ENCODE data around the gene MCEMP1. TPM values are rescaled to one million over a fixed set of nuclear protein-coding genes. Genes with fewer than 3 reads are reported as not detected.

Gene MCEMP1
- total and polyA plus RNA-seq, 7 donors, result 0.18 to 0.54 (median 0.28) TPM; not detected in 1

DNA sequence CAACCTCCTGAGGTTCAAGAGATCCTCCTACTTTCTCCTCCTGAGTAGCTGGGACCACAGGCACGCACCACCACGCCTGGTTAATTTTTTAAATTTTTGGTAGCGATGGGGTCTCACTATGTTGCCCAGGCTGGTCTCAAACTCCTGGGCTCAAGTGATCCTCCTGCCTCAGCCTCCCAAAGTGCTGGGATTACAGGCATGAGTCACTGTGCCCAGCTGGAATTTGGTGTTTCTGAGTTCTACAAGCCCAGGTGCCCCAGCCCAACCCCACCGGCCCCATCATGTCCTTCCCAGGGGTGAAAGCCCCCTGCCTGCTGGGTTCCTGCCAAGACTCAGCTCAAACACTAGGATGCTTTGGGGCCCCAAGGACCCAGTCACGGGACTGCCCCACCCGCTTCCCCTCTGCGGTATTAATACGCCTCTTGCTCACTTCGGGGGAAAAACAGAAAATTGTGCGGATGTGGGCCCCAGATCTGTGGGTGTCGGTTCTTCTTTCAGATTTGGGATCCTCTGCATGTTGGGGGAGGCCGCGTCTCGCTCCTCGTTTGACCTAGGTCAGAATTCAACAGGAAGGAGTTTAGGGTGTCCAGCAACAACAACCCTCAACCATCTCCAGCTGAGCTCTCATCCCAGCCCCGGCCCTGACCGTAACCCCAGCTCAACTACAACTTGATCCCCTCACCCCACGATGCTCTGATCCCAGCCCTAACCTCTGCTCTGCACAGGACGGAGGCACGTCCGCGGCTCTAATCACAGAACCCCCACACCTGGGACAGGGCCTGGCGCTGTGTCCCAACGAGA, 28.7 kb downstream of the MCEMP1 start:
- intact Hi-C loops (cut with DNase I), result no loop called here
- H3K9me3 ChIP-seq, result no peaks in the 10 kb centered on the region
- no peak overlapping the region for H3K27ac ChIP-seq
- TF ChIP-seq, protein P1, sequence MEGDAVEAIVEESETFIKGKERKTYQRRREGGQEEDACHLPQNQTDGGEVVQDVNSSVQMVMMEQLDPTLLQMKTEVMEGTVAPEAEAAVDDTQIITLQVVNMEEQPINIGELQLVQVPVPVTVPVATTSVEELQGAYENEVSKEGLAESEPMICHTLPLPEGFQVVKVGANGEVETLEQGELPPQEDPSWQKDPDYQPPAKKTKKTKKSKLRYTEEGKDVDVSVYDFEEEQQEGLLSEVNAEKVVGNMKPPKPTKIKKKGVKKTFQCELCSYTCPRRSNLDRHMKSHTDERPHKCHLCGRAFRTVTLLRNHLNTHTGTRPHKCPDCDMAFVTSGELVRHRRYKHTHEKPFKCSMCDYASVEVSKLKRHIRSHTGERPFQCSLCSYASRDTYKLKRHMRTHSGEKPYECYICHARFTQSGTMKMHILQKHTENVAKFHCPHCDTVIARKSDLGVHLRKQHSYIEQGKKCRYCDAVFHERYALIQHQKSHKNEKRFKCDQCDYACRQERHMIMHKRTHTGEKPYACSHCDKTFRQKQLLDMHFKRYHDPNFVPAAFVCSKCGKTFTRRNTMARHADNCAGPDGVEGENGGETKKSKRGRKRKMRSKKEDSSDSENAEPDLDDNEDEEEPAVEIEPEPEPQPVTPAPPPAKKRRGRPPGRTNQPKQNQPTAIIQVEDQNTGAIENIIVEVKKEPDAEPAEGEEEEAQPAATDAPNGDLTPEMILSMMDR (IDR thresholded peaks at IDR 0.05), result no peak
- DNase-seq, result peak in 1 of 2 donors; percentile 63
- no peaks in the 10 kb centered on the region for H3K4me1 ChIP-seq
- no peak overlapping the region for H3K4me3 ChIP-seq
- ATAC-seq, result no peak
- WGBS, 3 donors, result 48 to 54% (median 48%) methylated on average over 24 of the region's 24 CpGs
- no peaks in the 10 kb centered on the region for H3K36me3 ChIP-seq (ENCODE audit: insufficient read depth in 1 of 2, low read depth in 1 of 2)
- peaks cover 0 to 22% (median 3%) of the 10 kb centered on the region in 3 donors for H3K27me3 ChIP-seq (ENCODE audit: insufficient read depth in 3 of 3, low read length in 2 of 3)

DNA sequence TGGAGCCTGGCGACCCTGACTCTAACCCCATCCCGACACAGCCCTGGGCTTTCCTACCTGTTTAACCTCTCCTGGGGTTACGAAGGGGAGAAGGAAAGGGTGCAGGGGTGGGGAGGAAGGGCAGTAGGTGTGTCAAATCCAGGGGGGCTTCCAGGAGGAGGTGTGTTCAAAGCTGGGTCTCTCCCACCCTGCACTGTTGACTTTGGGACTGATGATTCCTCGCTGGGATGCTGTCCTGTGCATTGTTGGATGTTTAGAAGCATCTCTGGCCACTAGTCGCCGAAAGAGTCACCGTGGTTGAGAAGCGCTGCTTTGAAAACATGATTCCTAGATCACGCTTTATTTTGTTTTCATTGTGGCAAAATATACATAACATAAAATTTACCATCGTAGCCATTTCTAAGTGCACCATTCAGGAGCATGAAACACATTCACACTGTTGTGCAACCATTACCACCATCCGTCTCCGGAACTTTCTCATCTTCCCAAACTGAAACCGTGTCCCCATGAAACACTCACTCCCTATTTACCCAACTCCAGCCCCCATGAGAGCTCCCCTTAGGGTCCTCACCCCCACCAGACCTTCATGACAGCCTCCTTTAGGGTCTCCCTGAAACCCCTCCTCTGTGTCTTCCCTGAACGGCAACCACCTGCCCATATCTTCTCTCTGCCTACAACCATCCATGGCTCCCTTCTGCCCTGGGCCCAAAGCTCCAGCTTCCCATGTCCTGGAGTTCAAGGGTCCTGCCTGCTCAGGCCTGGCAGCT, 29.5 kb downstream of the MCEMP1 start:
- no peaks in the 10 kb centered on the region for H3K4me1 ChIP-seq
- peaks cover 0 to 14% (median 3%) of the 10 kb centered on the region in 3 donors for H3K27me3 ChIP-seq (ENCODE audit: insufficient read depth in 3 of 3, low read length in 2 of 3)
- no peak overlapping the region for H3K4me3 ChIP-seq
- DNase-seq (no peak), ATAC-seq (no peak)
- WGBS, 3 donors, result 67 to 74% (median 70%) methylated on average over 14 of the region's 14 CpGs
- no peaks in the 10 kb centered on the region for H3K36me3 ChIP-seq (ENCODE audit: insufficient read depth in 1 of 2, low read depth in 1 of 2)
- H3K9me3 ChIP-seq, result no peaks in the 10 kb centered on the region
- no peak overlapping the region for H3K27ac ChIP-seq
- intact Hi-C loops (cut with DNase I), result no loop called here
- TF ChIP-seq, protein P1 (IDR thresholded peaks at IDR 0.05), result no peak

DNA sequence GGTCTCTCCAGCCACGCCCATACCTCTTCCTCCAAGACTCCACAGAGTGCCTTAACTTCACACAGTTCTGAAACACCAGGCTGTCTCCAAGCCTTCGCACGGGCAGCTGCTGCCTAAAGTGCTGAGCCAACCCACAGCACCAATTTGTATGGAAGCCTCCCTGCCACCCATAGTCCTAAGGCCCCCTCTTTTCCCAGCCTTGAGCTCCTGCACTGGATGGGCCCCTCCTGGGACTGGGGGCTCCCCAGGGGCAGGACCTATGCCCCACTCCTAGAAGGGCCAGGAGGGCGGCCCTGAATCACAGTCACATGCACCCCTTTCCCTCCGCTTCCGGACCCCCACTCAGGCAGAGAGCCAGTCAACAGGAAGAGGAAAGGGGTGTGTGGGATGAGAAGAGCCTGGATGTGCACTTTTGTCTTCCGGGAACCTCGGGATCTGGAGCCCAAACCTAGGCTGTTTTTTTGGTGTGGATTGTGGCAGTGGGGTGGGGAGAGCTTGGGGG, 30.1 kb downstream of the MCEMP1 start:
- H3K36me3 ChIP-seq (ENCODE audit: insufficient read depth in 1 of 2, low read depth in 1 of 2), result no peaks in the 10 kb centered on the region
- TF ChIP-seq, protein P1 (IDR thresholded peaks at IDR 0.05), result no peak
- intact Hi-C loops (cut with DNase I), result no loop called here
- 37 to 53% (median 45%) methylated on average over 8 of the region's 8 CpGs for WGBS, 3 donors
- H3K27ac ChIP-seq, result no peak overlapping the region
- no peak overlapping the region for H3K4me3 ChIP-seq
- no peak for DNase-seq
- H3K9me3 ChIP-seq, result no peaks in the 10 kb centered on the region
- ATAC-seq, result no peak
- peaks cover 0 to 11% (median 3%) of the 10 kb centered on the region in 3 donors for H3K27me3 ChIP-seq (ENCODE audit: insufficient read depth in 3 of 3, low read length in 2 of 3)
- H3K4me1 ChIP-seq, result no peaks in the 10 kb centered on the region

DNA sequence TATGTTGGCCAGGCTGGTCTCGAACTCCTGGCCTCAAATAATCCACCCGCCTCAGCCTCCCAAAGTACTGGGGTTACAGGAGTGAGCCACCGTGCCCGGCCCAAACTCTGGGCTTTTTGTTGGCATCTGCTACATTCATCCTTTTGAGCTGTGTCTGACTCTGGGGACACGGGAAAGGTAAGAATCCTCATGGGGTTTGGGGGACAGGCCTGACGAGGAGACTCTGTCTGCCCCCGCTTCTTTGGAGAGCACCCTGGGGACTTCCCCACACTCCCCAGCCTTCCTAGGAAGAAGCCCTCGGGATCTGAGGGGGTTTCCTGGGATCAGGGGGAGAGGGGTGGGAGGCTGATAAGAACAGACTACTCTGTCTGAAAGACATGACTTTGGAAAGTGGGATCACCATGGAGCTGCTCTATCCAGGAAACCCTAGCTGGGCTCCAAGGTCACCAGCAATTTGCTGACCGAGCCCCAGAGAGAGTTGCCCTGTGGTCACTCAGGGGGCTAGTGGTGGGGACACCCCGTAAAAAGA, 33.1 kb downstream of the MCEMP1 start:
- TF ChIP-seq, protein P1 (IDR thresholded peaks at IDR 0.05), result no peak
- peaks cover 0 to 3% (median 0%) of the 10 kb centered on the region in 3 donors for H3K27me3 ChIP-seq (ENCODE audit: insufficient read depth in 3 of 3, low read length in 2 of 3)
- DNase-seq, result no peak
- 62 to 72% (median 67%) methylated on average over 9 to 10 of the region's 10 CpGs for WGBS, 3 donors
- no peaks in the 10 kb centered on the region for H3K4me1 ChIP-seq
- intact Hi-C loops (cut with DNase I), result no loop called here
- no peaks in the 10 kb centered on the region for H3K36me3 ChIP-seq (ENCODE audit: insufficient read depth in 1 of 2, low read depth in 1 of 2)
- H3K4me3 ChIP-seq, result no peak overlapping the region
- H3K27ac ChIP-seq, result no peak overlapping the region
- H3K9me3 ChIP-seq, result no peaks in the 10 kb centered on the region
- ATAC-seq, result no peak

Measured in psoas muscle (tissue), 8 donors.